CD4-positive, alpha-beta T cell (primary cell): Measurements from ENCODE around the gene SHOC1. TPM values are rescaled to one million over a fixed set of nuclear protein-coding genes. Genes with fewer than 3 reads are reported as not detected.

Source experiments
- ATAC-seq: fragments of 200-7000 bp; cut with Tn5 transposase; one replicate; pipeline ENCODE4 v1.10.0; 2022; ENCODE audit warnings: mild to moderate bottlenecking; ENCODE audit not compliant: poor library complexity
- CTCF ChIA-PET: fragments of 350-600 bp; sonication (Branson Sonifier 250); formaldehyde crosslinking; loops from one replicate; lab custom pipeline; 2021; ENCODE audit warnings: antibody characterized with exemption, inconsistent platforms; lab: Charles Lee
- POLR2A ChIA-PET: fragments of 350-600 bp; sonication (Branson Sonifier 250); formaldehyde crosslinking; loops from one replicate; lab custom pipeline; 2021; ENCODE audit warnings: antibody characterized with exemption, inconsistent platforms; lab: Charles Lee
- DNase-seq, 14 experiments: peaks; one replicate each; pipeline ENCODE4 v3.0.0-alpha.2; 2013 to 2020; ENCODE audit warnings: mixed read lengths in 2 of 14
- H3K27ac ChIP-seq, 2 donors: one replicate each; pipeline versions ENCODE4 v1.5.1 to v1.7.0; 2013; ENCODE audit warnings: low read length in 2 of 2, low read depth in 1 of 2, mild to moderate bottlenecking in 1 of 2
- H3K27me3 ChIP-seq, 2 experiments: 1 replicate in 1 of 2; 2 replicates in 1 of 2; pipeline versions ENCODE4 v1.6.1 to v1.7.0; 2013; ENCODE audit warnings: low read length in 2 of 2, control low read depth in 1 of 2, mild to moderate bottlenecking in 1 of 2, moderate library complexity in 1 of 2; ENCODE audit not compliant: insufficient read depth in 2 of 2, control insufficient read depth in 1 of 2
- H3K36me3 ChIP-seq: one replicate; pipeline ENCODE4 v1.6.1; 2013; ENCODE audit warnings: low read length, control low read depth; ENCODE audit not compliant: insufficient read depth
- H3K4me1 ChIP-seq: one replicate; pipeline ENCODE4 v1.6.1; 2013; ENCODE audit warnings: low read length, control low read depth; ENCODE audit not compliant: insufficient read depth
- H3K4me3 ChIP-seq: one replicate; pipeline ENCODE4 v1.5.1; 2013; ENCODE audit warnings: mild to moderate bottlenecking, low read length, moderate library complexity
- H3K9me3 ChIP-seq, 2 experiments: 1 replicate in 1 of 2; 2 replicates in 1 of 2; pipeline versions ENCODE4 v1.6.1 to v1.7.0; 2013; ENCODE audit warnings: low read length in 2 of 2, mild to moderate bottlenecking in 2 of 2, control low read depth in 1 of 2, moderate library complexity in 1 of 2; ENCODE audit not compliant: control insufficient read depth in 1 of 2, insufficient read depth in 1 of 2
- H3K27ac Mint-ChIP-seq: one replicate; pipeline ENCODE4 v1.8.0; 2020; ENCODE audit warnings: mixed read lengths
- H3K27me3 Mint-ChIP-seq: one replicate; pipeline ENCODE4 v1.8.0; 2021; ENCODE audit warnings: mixed read lengths
- H3K36me3 Mint-ChIP-seq: one replicate; pipeline ENCODE4 v1.8.0; 2021; ENCODE audit warnings: low read depth, mixed read lengths
- H3K4me1 Mint-ChIP-seq: one replicate; pipeline ENCODE4 v1.8.0; 2021; ENCODE audit warnings: low read depth, mixed read lengths
- H3K4me3 Mint-ChIP-seq: one replicate; pipeline ENCODE4 v1.8.0; 2020; ENCODE audit warnings: mild to moderate bottlenecking, mixed read lengths
- H3K9me3 Mint-ChIP-seq: one replicate; pipeline ENCODE4 v1.8.0; 2020; ENCODE audit warnings: mixed read lengths
- intact Hi-C, 2 experiments: fragments of 100-400 bp; cut with DNase I in 1 of 2; cut with micrococcal nuclease in 1 of 2; formaldehyde crosslinking; loops; one replicate each; pipeline versions ENCODE4 v1.15.1 to v1.9.0; 2023 to 2025; cut with DNase I, micrococcal nuclease
- total RNA-seq, 174 experiments: library from RNA in 2 of 174; stranded (reverse) in 2 of 174; gene quantifications; one replicate each; pipeline ENCODE4 v1.2.3 and lab custom pipeline; 2021 to 2026
- TF ChIP-seq, protein P1 (sequence below): fragments of 200-600 bp; IDR thresholded peaks from one replicate; pipeline ENCODE4 v1.8.0; 2022; ENCODE audit warnings: antibody characterized with exemption, mild to moderate bottlenecking

SHOC1 gene
- total RNA-seq, 2 experiments from 2014 or later = not detected

DNA sequence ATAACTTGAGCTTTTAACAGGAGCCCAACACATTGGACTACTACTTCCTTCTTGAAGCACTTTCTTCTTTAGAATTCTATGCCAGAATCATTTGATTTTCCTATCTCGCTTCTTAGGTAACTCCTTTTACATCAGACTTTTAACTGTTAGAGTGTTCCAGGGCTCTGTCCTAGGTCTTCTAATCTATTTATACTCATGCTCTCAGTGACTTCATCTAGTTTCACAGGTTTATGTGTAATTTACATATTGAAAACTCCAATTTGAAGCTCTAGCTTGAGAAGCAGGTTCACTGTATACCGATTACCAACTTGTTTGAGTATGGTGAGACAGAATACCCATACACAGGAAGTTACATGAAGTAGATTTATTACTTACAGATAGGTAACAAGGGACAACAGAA is 11.3 kb downstream of the SHOC1 start:
- Mint-ChIP-seq H3K36me3 (no peaks in the 10 kb centered on the region), H3K9me3 (no peaks in the 10 kb centered on the region), H3K4me1 (no peaks in the 10 kb centered on the region), H3K4me3 (no peak overlapping the region), H3K27me3 (no peaks in the 10 kb centered on the region), H3K27ac (no peak overlapping the region)
- H3K4me3 ChIP-seq = no peak overlapping the region
- ChIA-PET CTCF (no interaction called here), POLR2A (no interaction called here)
- H3K9me3 ChIP-seq = peaks cover 0 to 4% of the 10 kb centered on the region in 2 experiments
- ATAC-seq (no peak), DNase-seq (no peak)
- H3K36me3 ChIP-seq = no peaks in the 10 kb centered on the region
- no peaks in the 10 kb centered on the region for H3K4me1 ChIP-seq
- H3K27ac ChIP-seq = no peak overlapping the region
- no peaks in the 10 kb centered on the region for H3K27me3 ChIP-seq
- TF ChIP-seq, protein P1, sequence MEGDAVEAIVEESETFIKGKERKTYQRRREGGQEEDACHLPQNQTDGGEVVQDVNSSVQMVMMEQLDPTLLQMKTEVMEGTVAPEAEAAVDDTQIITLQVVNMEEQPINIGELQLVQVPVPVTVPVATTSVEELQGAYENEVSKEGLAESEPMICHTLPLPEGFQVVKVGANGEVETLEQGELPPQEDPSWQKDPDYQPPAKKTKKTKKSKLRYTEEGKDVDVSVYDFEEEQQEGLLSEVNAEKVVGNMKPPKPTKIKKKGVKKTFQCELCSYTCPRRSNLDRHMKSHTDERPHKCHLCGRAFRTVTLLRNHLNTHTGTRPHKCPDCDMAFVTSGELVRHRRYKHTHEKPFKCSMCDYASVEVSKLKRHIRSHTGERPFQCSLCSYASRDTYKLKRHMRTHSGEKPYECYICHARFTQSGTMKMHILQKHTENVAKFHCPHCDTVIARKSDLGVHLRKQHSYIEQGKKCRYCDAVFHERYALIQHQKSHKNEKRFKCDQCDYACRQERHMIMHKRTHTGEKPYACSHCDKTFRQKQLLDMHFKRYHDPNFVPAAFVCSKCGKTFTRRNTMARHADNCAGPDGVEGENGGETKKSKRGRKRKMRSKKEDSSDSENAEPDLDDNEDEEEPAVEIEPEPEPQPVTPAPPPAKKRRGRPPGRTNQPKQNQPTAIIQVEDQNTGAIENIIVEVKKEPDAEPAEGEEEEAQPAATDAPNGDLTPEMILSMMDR = no peak
- intact Hi-C loops = no loop called here

DNA sequence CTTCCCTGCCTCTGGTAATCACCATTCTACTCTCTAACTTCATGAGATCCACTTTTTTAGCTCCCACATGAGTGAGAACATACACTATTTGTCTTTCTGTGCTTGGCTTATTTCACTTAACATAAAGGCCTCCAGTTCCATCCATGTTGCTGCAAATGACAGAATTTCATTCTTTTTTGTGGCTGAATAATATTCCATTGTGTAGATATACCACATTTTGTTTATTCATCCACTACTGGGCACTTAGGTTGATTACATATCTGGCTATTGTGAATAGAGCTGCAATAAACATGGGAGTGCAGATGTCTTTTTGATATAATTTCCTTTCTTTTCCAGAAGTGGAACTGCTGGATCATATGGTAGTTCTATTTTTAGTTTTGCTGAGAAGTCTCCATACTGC is 28.7 kb downstream of the SHOC1 start:
- Histone ChIP-seq H3K36me3 (no peaks in the 10 kb centered on the region), H3K9me3 (peaks cover 0 to 7% of the 10 kb centered on the region in 2 experiments), H3K4me1 (no peaks in the 10 kb centered on the region), H3K27me3 (no peaks in the 10 kb centered on the region), H3K4me3 (no peak overlapping the region), H3K27ac (no peak overlapping the region)
- no peak overlapping the region for H3K27ac Mint-ChIP-seq
- POLR2A ChIA-PET = no interaction called here
- ATAC-seq (no peak), DNase-seq (no peak)
- CTCF ChIA-PET = no interaction called here
- TF ChIP-seq, protein P1 = no peak
- H3K4me1 Mint-ChIP-seq = no peaks in the 10 kb centered on the region
- no peaks in the 10 kb centered on the region for H3K27me3 Mint-ChIP-seq
- no peak overlapping the region for H3K4me3 Mint-ChIP-seq
- H3K36me3 Mint-ChIP-seq = peaks cover 6% of the 10 kb centered on the region
- H3K9me3 Mint-ChIP-seq = peaks cover 8% of the 10 kb centered on the region
- intact Hi-C loops = loop anchor here in 1 of 2 experiments (10.0 kb wide), 2 partner anchors 129 to 159 kb away; partner anchors contain the start of gene UGCG

- intact Hi-C loops = loop anchor here (5.0 to 10.0 kb wide), 7 partner anchors 65 to 1030 kb away; partner anchors contain the start of gene UGCG (in 1 of the 2)
- H3K27me3 Mint-ChIP-seq = no peaks in the 10 kb centered on the region
Observed at GRCh38 chr9:111762556-111762955, 32.2 kb downstream of the SHOC1 start.

More at GRCh38 chr9:111762556-111762955, 32.2 kb downstream of the SHOC1 start:
- H3K9me3 ChIP-seq = peaks cover 0 to 7% of the 10 kb centered on the region in 2 experiments
- ChIA-PET CTCF (interaction anchor here (3.7 kb wide), 1 partner anchor 313 kb away, joined by 25 read pairs; no protein-coding TSS in a partner anchor), POLR2A (interaction anchor here (1.6 kb wide), 2 partner anchors 134 to 312 kb away, joined by 4 to 7 read pairs; partner anchors contain the start of gene UGCG)
- Mint-ChIP-seq H3K36me3 (peaks cover 6% of the 10 kb centered on the region), H3K4me3 (no peak overlapping the region), H3K27ac (no peak overlapping the region), H3K9me3 (peaks cover 8% of the 10 kb centered on the region), H3K4me1 (peaks cover 5% of the 10 kb centered on the region)
- H3K27me3 ChIP-seq = no peaks in the 10 kb centered on the region
- H3K4me3 ChIP-seq = no peak overlapping the region
- no peaks in the 10 kb centered on the region for H3K36me3 ChIP-seq
- no peak overlapping the region for H3K27ac ChIP-seq
- DNase-seq (no peak), ATAC-seq (no peak)
- no peaks in the 10 kb centered on the region for H3K4me1 ChIP-seq
- TF ChIP-seq, protein P1 = no peak
